Measurements from ENCODE around the gene CYB561.

Gene CYB561

GRCh38 chr17:63382826-63383225, 63.3 kb downstream of the CYB561 start:
- FAIRE-seq (no peak), DNase-seq (ENCODE audit: extremely low spot score, insufficient read length, low read depth) (no peak)

All from GM18507 (cell line).